ENCODE results near the gene CBLB. TPM values are rescaled to one million over a fixed set of nuclear protein-coding genes. Genes with fewer than 3 reads are reported as not detected.

CBLB gene
- polyA plus RNA-seq, 2 of the 4 experiments (the other 2 are of a cell fraction), result 6.8 to 16.2 TPM

- WGBS (ENCODE audit: missing lambda C conversion rate), result 24% methylated on average over 1 of the region's 1 CpG
- Histone ChIP-seq H3K4me2 (no peak overlapping the region), H3K27ac (no peak overlapping the region), H3K4me3 (no peak overlapping the region), H3K4me1 (peaks cover 11% of the 10 kb centered on the region), H3K9me3 (no peaks in the 10 kb centered on the region)
- TF ChIP-seq RFX5 (IDR thresholded peaks at IDR 0.05) (no peak), CHD4 (IDR thresholded peaks at IDR 0.05; ENCODE audit: borderline replicate concordance) (no peak), ATOH8 (CRISPR knock-in tag; IDR thresholded peaks at IDR 0.05; ENCODE audit: low read depth) (no peak), RNF2 (IDR thresholded peaks at IDR 0.05; ENCODE audit: borderline replicate concordance, low read depth) (no peak), CEBPB (IDR thresholded peaks at IDR 0.05) (no peak), KDM1A (IDR thresholded peaks at IDR 0.05; ENCODE audit: low read depth) (no peak), NR3C1 (IDR thresholded peaks at IDR 0.05) (no peak), MAFK (IDR thresholded peaks at IDR 0.05; ENCODE audit: partially characterized antibody) (no peak), RCOR1 (IDR thresholded peaks at IDR 0.05; ENCODE audit: low read depth, low read length) (no peak), POLR2A (IDR thresholded peaks at IDR 0.05; ENCODE audit: low read length) (no peak), RAD21 (conservative IDR thresholded peaks at IDR 0.05 in 1 of 2, IDR thresholded peaks at IDR 0.05 in 1 of 2) (no peak)
- TF ChIP-seq, protein P1, sequence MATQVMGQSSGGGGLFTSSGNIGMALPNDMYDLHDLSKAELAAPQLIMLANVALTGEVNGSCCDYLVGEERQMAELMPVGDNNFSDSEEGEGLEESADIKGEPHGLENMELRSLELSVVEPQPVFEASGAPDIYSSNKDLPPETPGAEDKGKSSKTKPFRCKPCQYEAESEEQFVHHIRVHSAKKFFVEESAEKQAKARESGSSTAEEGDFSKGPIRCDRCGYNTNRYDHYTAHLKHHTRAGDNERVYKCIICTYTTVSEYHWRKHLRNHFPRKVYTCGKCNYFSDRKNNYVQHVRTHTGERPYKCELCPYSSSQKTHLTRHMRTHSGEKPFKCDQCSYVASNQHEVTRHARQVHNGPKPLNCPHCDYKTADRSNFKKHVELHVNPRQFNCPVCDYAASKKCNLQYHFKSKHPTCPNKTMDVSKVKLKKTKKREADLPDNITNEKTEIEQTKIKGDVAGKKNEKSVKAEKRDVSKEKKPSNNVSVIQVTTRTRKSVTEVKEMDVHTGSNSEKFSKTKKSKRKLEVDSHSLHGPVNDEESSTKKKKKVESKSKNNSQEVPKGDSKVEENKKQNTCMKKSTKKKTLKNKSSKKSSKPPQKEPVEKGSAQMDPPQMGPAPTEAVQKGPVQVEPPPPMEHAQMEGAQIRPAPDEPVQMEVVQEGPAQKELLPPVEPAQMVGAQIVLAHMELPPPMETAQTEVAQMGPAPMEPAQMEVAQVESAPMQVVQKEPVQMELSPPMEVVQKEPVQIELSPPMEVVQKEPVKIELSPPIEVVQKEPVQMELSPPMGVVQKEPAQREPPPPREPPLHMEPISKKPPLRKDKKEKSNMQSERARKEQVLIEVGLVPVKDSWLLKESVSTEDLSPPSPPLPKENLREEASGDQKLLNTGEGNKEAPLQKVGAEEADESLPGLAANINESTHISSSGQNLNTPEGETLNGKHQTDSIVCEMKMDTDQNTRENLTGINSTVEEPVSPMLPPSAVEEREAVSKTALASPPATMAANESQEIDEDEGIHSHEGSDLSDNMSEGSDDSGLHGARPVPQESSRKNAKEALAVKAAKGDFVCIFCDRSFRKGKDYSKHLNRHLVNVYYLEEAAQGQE (IDR thresholded peaks at IDR 0.05), result no peak
- POLR2A ChIA-PET, result no interaction called here
- CTCF ChIA-PET, result no interaction called here
- no peak for FAIRE-seq
- ATAC-seq, result no peak
- no peak for DNase-seq (ENCODE audit: low read depth in 1 of 2, low spot score in 1 of 2)
These were observed 36.5 kb upstream of the CBLB start for GRCh38 chr3:105905328-105905727.

- no peak overlapping the region for H3K4me2 ChIP-seq
- H3K4me3 ChIP-seq, result no peak overlapping the region
- ChIA-PET CTCF (no interaction called here), POLR2A (no interaction called here)
- H3K27ac ChIP-seq, result no peak overlapping the region
- FAIRE-seq (no peak), ATAC-seq (no peak), DNase-seq (ENCODE audit: low read depth in 1 of 2, low spot score in 1 of 2) (no peak)
- H3K4me1 ChIP-seq, result peaks cover 13% of the 10 kb centered on the region
- H3K9me3 ChIP-seq, result no peaks in the 10 kb centered on the region
- TF ChIP-seq BCL3 (IDR thresholded peaks at IDR 0.05) (no peak), HDAC2 (IDR thresholded peaks at IDR 0.05) (no peak), KDM1A (IDR thresholded peaks at IDR 0.05; ENCODE audit: low read depth) (no peak), RNF2 (IDR thresholded peaks at IDR 0.05; ENCODE audit: borderline replicate concordance, low read depth) (no peak), EHMT2 (IDR thresholded peaks at IDR 0.05; ENCODE audit: low read depth) (no peak), NFE2L2 (conservative IDR thresholded peaks at IDR 0.05; ENCODE audit: low read length) (no peak), RAD21 (conservative IDR thresholded peaks at IDR 0.05 in 1 of 2, IDR thresholded peaks at IDR 0.05 in 1 of 2) (no peak), MAFK (IDR thresholded peaks at IDR 0.05; ENCODE audit: partially characterized antibody) (no peak), HOXA7 (CRISPR knock-in tag; IDR thresholded peaks at IDR 0.05) (no peak), HEYL (CRISPR knock-in tag; IDR thresholded peaks at IDR 0.05) (no peak), BHLHE40 (IDR thresholded peaks at IDR 0.05; ENCODE audit: low read depth, low read length) (no peak), PHF8 (IDR thresholded peaks at IDR 0.05; ENCODE audit: borderline replicate concordance, low read depth) (no peak), JUN (IDR thresholded peaks at IDR 0.05) (no peak), CBX2 (IDR thresholded peaks at IDR 0.05; ENCODE audit: borderline replicate concordance, low read depth) (no peak), MYC (IDR thresholded peaks at IDR 0.05; ENCODE audit: borderline replicate concordance, low read length) (no peak), TP53 (CRISPR knock-in tag; IDR thresholded peaks at IDR 0.05) (no peak)
- TF ChIP-seq, protein P2, sequence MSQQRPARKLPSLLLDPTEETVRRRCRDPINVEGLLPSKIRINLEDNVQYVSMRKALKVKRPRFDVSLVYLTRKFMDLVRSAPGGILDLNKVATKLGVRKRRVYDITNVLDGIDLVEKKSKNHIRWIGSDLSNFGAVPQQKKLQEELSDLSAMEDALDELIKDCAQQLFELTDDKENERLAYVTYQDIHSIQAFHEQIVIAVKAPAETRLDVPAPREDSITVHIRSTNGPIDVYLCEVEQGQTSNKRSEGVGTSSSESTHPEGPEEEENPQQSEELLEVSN (IDR thresholded peaks at IDR 0.05; ENCODE audit: borderline replicate concordance, low read depth), result no peak
- TF ChIP-seq, protein P3, sequence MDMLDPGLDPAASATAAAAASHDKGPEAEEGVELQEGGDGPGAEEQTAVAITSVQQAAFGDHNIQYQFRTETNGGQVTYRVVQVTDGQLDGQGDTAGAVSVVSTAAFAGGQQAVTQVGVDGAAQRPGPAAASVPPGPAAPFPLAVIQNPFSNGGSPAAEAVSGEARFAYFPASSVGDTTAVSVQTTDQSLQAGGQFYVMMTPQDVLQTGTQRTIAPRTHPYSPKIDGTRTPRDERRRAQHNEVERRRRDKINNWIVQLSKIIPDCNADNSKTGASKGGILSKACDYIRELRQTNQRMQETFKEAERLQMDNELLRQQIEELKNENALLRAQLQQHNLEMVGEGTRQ (IDR thresholded peaks at IDR 0.05), result no peak
- TF ChIP-seq, protein P4, sequence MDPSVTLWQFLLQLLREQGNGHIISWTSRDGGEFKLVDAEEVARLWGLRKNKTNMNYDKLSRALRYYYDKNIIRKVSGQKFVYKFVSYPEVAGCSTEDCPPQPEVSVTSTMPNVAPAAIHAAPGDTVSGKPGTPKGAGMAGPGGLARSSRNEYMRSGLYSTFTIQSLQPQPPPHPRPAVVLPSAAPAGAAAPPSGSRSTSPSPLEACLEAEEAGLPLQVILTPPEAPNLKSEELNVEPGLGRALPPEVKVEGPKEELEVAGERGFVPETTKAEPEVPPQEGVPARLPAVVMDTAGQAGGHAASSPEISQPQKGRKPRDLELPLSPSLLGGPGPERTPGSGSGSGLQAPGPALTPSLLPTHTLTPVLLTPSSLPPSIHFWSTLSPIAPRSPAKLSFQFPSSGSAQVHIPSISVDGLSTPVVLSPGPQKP (IDR thresholded peaks at IDR 0.05; ENCODE audit: low read depth, low read length), result no peak
- TF ChIP-seq, protein P5, sequence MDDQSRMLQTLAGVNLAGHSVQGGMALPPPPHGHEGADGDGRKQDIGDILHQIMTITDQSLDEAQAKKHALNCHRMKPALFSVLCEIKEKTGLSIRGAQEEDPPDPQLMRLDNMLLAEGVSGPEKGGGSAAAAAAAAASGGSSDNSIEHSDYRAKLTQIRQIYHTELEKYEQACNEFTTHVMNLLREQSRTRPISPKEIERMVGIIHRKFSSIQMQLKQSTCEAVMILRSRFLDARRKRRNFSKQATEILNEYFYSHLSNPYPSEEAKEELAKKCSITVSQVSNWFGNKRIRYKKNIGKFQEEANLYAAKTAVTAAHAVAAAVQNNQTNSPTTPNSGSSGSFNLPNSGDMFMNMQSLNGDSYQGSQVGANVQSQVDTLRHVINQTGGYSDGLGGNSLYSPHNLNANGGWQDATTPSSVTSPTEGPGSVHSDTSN (IDR thresholded peaks at IDR 0.05), result no peak
- WGBS (ENCODE audit: missing lambda C conversion rate), result 63% methylated on average over 5 of the region's 5 CpGs
These were observed 36.0 kb upstream of the CBLB start for GRCh38 chr3:105904678-105905284.

Measured in A549 (cell line).